Transverse colon (tissue), 4 donors: ENCODE data around the gene PARL. TPM values are rescaled to one million over a fixed set of nuclear protein-coding genes. Genes with fewer than 3 reads are reported as not detected.

Experiments
- DNase-seq: peaks from one replicate; pipeline ENCODE4 v3.0.0-alpha.2; 2019
- H3K27ac ChIP-seq, 4 donors: fragments of 200-600 bp; sonication (generic); 2 replicates each; pipeline ENCODE4 v1.5.1; 2016 to 2018; ENCODE audit warnings: inconsistent platforms in 4 of 4
- H3K27me3 ChIP-seq: fragments of 200-600 bp; sonication (generic); 2 replicates; pipeline ENCODE4 v1.5.1; 2017; ENCODE audit warnings: inconsistent platforms
- H3K36me3 ChIP-seq, 4 donors: fragments of 200-600 bp; sonication (generic); 2 replicates each; pipeline ENCODE4 v1.5.1; 2017 to 2019; ENCODE audit warnings: inconsistent platforms in 4 of 4
- H3K4me1 ChIP-seq, 4 donors: fragments of 200-600 bp; sonication (generic); 2 replicates each; pipeline ENCODE4 v1.5.1; 2017 to 2020; ENCODE audit warnings: inconsistent platforms in 4 of 4
- H3K4me3 ChIP-seq, 4 donors: fragments of 200-600 bp; sonication (generic); 1 replicate in 1 of 4; 2 replicates in 3 of 4; pipeline versions ENCODE4 v1.5.1 to v1.6.1; 2017 to 2019; ENCODE audit warnings: inconsistent platforms in 4 of 4
- H3K9me3 ChIP-seq, 2 donors: fragments of 200-600 bp; sonication (generic); 2 replicates each; pipeline ENCODE4 v1.5.1; 2017 to 2019; ENCODE audit warnings: inconsistent platforms in 2 of 2
- EP300 ChIP-seq: sonication (generic); formaldehyde crosslinking; IDR thresholded peaks from one replicate; pipeline ENCODE4 v1.6.1; 2017; ENCODE audit warnings: antibody characterized with exemption, low read depth
- POLR2A ChIP-seq: fragments of 450-650 bp; IDR thresholded peaks from one replicate; pipeline ENCODE4 v1.6.1; 2016; ENCODE audit warnings: antibody characterized with exemption, mild to moderate bottlenecking, moderate library complexity
- POLR2AphosphoS5 ChIP-seq, 3 donors: sonication (generic); formaldehyde crosslinking; IDR thresholded peaks; one replicate each; pipeline ENCODE4 v1.6.1; 2016; ENCODE audit warnings: antibody characterized with exemption in 3 of 3
- WGBS, 2 donors: methylation state at CpG; one replicate each; pipeline ENCODE4 v1.1.5; 2018; ENCODE audit warnings: low coverage in 1 of 2; 5-methylcytosine and 5-hydroxymethylcytosine counted together
- in situ Hi-C, 4 donors: fragments of 200-750 bp; cut with MboI; loops; one replicate each; pipeline versions ENCODE4 v1.15.0 to v1.15.1; 2017; ENCODE audit warnings: low sequenced_read_pairs in 3 of 4, low pct_ligation_motif_present in 1 of 4, low pct_unique_long_range_greater_than_20kb in 1 of 4
- intact Hi-C: fragments of 100-400 bp; cut with DNase I; formaldehyde crosslinking; loops from one replicate; pipeline ENCODE4 v1.15.1; 2023; ENCODE audit warnings: low total_unique reads
- total RNA-seq, 4 donors: library from RNA; depleted of rRNA; stranded (reverse); fragments of >200 nt; gene quantifications; one replicate each; pipeline ENCODE4 v1.1.0, GENCODE V29; 2016
- TF ChIP-seq, protein P1 (sequence below), 5 experiments: fragments of 200-600 bp in 3 of 5; fragments of 450-650 bp in 2 of 5; sonication (generic) in 3 of 5; IDR thresholded peaks; 1 replicate in 2 of 5; 2 replicates in 3 of 5; pipeline ENCODE4 v1.5.1; 2016 to 2017; ENCODE audit warnings: antibody characterized with exemption in 5 of 5, inconsistent platforms in 3 of 5, mild to moderate bottlenecking in 2 of 5, moderate library complexity in 1 of 5

PARL gene
- total RNA-seq, 4 donors from 2014 or later: 27.3 to 61.3 (median 48.8) TPM

DNA sequence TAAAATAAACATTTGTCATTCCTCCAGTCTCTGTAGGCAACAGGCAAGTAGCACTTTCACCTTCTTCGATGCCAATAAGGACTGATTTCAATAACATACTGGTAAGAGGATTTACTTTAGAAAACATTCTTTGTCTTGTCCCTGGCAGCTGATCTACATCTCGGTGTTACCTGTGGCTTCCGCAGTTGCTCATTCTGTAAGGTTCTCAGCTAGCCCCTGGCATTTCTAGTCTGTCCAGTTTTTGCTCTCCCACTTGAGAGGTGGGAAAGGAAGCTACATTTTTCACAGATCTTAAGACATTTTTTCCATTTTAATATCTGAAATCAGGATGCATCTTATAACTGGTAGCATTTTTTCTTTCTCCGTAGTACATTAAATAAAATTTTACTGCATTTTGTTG, 39.6 kb downstream of the PARL start:
- H3K4me3 ChIP-seq: no peak overlapping the region
- H3K36me3 ChIP-seq: peaks cover 0 to 58% (median 25%) of the 10 kb centered on the region in 4 donors
- intact Hi-C loops (no loop called here), in situ Hi-C loops (no loop called here)
- 87 to 94% methylated on average over 4 of the region's 4 CpGs for WGBS, 2 donors
- no peaks in the 10 kb centered on the region for H3K9me3 ChIP-seq
- no peak overlapping the region for H3K27ac ChIP-seq
- no peak for DNase-seq
- no peaks in the 10 kb centered on the region for H3K4me1 ChIP-seq
- no peaks in the 10 kb centered on the region for H3K27me3 ChIP-seq
- no peak for TF ChIP-seq POLR2A
- no peak for TF ChIP-seq POLR2AphosphoS5 (IDR thresholded peaks at IDR 0.05)
- TF ChIP-seq, protein P1, sequence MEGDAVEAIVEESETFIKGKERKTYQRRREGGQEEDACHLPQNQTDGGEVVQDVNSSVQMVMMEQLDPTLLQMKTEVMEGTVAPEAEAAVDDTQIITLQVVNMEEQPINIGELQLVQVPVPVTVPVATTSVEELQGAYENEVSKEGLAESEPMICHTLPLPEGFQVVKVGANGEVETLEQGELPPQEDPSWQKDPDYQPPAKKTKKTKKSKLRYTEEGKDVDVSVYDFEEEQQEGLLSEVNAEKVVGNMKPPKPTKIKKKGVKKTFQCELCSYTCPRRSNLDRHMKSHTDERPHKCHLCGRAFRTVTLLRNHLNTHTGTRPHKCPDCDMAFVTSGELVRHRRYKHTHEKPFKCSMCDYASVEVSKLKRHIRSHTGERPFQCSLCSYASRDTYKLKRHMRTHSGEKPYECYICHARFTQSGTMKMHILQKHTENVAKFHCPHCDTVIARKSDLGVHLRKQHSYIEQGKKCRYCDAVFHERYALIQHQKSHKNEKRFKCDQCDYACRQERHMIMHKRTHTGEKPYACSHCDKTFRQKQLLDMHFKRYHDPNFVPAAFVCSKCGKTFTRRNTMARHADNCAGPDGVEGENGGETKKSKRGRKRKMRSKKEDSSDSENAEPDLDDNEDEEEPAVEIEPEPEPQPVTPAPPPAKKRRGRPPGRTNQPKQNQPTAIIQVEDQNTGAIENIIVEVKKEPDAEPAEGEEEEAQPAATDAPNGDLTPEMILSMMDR (IDR thresholded peaks at IDR 0.05): no peak
- TF ChIP-seq EP300: no peak

DNA sequence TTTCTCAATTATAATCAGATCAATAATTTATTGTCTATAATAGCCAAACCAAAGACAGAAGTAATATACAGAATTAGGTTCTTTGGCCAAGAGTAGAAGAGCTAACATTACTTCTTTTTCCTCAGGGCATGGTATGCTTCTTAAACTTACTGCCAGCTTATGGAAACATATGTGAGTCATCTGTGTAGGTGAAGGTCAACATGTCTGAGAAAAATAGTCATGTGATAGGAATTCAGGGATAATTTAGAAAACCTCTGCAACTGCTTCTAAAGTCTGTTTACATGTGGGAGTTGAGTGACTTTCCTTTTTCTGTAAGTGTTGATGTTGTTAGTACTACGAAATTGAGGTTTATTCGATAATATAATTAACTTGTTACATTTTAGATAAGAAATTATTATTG, 40.1 kb downstream of the PARL start:
- no peak for DNase-seq
- no peaks in the 10 kb centered on the region for H3K4me1 ChIP-seq
- in situ Hi-C loops (no loop called here), intact Hi-C loops (no loop called here)
- TF ChIP-seq, protein P1 (IDR thresholded peaks at IDR 0.05): no peak
- TF ChIP-seq EP300 (no peak), POLR2AphosphoS5 (IDR thresholded peaks at IDR 0.05) (no peak), POLR2A (no peak)
- WGBS, 2 donors: 73 to 83% methylated on average over 2 of the region's 2 CpGs
- no peak overlapping the region for H3K4me3 ChIP-seq
- peaks cover 0 to 61% (median 27%) of the 10 kb centered on the region in 4 donors for H3K36me3 ChIP-seq
- H3K27ac ChIP-seq: no peak overlapping the region
- H3K27me3 ChIP-seq: no peaks in the 10 kb centered on the region
- no peaks in the 10 kb centered on the region for H3K9me3 ChIP-seq

DNA sequence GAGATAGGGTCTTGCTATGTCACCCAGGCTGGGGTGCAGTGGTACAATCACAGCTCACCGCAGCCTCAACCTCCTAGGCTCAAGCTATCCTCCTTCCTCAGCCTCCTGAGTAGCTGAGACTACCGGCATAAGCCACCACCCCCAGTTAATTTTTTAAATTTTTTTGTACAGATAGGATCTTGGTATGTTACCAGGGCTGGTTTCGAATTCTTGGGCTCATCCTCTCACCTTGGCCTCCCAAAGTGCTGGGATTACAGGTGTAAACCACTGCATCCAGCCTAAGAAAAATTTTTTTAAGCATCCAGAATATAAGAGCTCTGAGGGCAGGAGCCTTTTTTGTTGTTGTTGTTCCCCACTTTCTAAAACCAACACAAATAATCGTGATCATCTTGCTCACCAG, 44.9 kb downstream of the PARL start:
- in situ Hi-C loops (no loop called here), intact Hi-C loops (no loop called here)
- H3K9me3 ChIP-seq: no peaks in the 10 kb centered on the region
- no peak for TF ChIP-seq POLR2A
- TF ChIP-seq, protein P1 (IDR thresholded peaks at IDR 0.05): no peak
- no peak for TF ChIP-seq POLR2AphosphoS5 (IDR thresholded peaks at IDR 0.05)
- no peak for TF ChIP-seq EP300
- no peak overlapping the region for H3K27ac ChIP-seq
- WGBS, 2 donors: 97 to 100% methylated on average over 4 of the region's 4 CpGs
- no peak for DNase-seq
- no peak overlapping the region for H3K4me3 ChIP-seq
- no peaks in the 10 kb centered on the region for H3K4me1 ChIP-seq
- H3K36me3 ChIP-seq: peaks cover 0 to 62% (median 27%) of the 10 kb centered on the region in 4 donors
- no peaks in the 10 kb centered on the region for H3K27me3 ChIP-seq

DNA sequence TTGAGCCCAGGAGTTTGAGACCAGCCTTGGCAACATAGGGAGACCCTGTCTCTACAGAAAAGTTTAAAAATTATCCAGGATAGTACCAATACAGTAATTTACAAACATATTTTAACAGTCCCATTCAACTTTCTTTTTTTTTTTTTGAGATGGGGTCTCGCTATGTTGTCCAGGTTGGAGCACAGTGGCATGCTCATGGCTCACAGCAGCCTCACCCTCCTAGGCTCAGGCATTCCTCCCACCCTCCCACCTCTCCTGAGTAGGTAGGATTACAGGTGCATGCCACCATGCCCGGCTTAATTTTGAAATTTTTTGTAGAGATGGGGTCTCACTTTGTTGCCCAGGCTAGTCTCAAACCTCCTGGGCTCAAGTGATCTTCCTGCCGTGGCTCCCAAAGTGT, 46.8 kb downstream of the PARL start:
- TF ChIP-seq, protein P1 (IDR thresholded peaks at IDR 0.05): no peak
- TF ChIP-seq POLR2A (no peak), EP300 (no peak)
- intact Hi-C loops: no loop called here
- no peaks in the 10 kb centered on the region for H3K9me3 ChIP-seq
- in situ Hi-C loops: no loop called here
- H3K4me3 ChIP-seq: no peak overlapping the region
- peaks cover 0 to 56% (median 28%) of the 10 kb centered on the region in 4 donors for H3K36me3 ChIP-seq
- no peak overlapping the region for H3K27ac ChIP-seq
- no peak for DNase-seq
- WGBS, 2 donors: 93 to 100% methylated on average over 3 of the region's 3 CpGs
- H3K4me1 ChIP-seq: no peaks in the 10 kb centered on the region
- H3K27me3 ChIP-seq: no peaks in the 10 kb centered on the region
